ENCODE results near the gene SPPL2C.

Gene SPPL2C

DNA sequence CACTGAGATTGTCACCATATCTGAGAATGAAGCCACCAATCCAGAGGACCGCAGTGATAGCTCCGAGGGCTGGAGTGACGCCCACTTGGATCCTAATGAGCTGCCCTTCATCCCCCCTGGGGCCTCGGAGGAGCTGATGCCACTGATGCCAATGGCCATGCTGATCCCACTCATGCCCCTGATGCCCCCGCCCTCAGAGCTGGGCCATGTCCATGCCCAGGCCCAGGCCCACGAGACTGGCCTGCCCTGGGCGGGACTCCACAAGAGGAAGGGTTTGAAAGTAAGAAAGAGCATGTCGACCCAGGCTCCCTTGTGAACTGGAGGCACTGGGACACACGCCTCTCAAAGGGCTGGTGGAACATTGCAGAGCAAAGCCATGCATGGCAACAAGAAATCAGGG is 2.0 kb downstream of the SPPL2C start:
- DNase-seq (ENCODE audit: extremely low read depth, low read depth) = no peak
- TF ChIP-seq, protein P1, sequence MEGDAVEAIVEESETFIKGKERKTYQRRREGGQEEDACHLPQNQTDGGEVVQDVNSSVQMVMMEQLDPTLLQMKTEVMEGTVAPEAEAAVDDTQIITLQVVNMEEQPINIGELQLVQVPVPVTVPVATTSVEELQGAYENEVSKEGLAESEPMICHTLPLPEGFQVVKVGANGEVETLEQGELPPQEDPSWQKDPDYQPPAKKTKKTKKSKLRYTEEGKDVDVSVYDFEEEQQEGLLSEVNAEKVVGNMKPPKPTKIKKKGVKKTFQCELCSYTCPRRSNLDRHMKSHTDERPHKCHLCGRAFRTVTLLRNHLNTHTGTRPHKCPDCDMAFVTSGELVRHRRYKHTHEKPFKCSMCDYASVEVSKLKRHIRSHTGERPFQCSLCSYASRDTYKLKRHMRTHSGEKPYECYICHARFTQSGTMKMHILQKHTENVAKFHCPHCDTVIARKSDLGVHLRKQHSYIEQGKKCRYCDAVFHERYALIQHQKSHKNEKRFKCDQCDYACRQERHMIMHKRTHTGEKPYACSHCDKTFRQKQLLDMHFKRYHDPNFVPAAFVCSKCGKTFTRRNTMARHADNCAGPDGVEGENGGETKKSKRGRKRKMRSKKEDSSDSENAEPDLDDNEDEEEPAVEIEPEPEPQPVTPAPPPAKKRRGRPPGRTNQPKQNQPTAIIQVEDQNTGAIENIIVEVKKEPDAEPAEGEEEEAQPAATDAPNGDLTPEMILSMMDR (IDR thresholded peaks at IDR 0.05; ENCODE audit: low read depth, low read length) = no peak

DNA sequence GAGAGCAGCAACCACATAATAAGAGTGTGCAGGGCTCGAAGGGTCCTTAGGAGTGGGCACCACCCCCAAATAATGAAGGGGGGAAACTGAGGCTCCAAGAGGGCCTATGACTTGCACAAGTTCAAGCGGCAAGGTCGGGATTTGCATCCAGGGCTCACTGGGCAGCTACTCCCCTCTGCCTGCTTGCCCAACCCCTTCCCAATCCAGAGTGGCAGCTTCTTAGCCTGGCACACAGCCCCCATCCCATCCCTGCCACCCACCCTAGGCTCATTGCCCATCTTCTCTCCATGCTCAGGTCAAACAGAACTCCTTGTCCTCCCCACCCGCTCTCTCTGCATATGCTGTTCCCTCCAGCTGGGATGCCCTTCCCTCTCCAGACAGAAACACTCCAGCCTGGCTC is 2.4 kb downstream of the SPPL2C start:
- TF ChIP-seq, protein P1 (IDR thresholded peaks at IDR 0.05; ENCODE audit: low read depth, low read length) = no peak
- no peak for DNase-seq (ENCODE audit: extremely low read depth, low read depth)

DNA sequence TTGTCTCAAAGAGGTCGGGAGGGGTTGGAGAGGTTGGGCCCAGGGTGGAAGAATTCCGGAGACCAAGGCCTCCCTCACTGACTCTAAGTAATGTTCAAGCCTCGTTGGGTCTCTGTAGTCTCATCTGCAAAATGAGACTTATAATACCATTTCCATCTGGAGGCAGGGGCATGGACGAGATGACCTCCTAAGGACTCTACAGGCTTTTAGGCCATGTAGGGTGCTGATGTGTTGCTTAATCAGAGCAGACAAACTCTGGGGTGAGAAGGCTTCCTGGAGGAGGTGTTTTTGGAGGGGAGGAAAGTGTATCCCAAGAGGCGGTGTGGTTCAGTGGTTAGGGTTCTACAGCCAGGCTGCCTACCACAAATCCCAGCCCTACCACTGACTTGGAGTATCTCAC is 3.1 kb downstream of the SPPL2C start:
- DNase-seq (ENCODE audit: extremely low read depth, low read depth) = no peak
- TF ChIP-seq, protein P1 (IDR thresholded peaks at IDR 0.05; ENCODE audit: low read depth, low read length) = no peak

DNA sequence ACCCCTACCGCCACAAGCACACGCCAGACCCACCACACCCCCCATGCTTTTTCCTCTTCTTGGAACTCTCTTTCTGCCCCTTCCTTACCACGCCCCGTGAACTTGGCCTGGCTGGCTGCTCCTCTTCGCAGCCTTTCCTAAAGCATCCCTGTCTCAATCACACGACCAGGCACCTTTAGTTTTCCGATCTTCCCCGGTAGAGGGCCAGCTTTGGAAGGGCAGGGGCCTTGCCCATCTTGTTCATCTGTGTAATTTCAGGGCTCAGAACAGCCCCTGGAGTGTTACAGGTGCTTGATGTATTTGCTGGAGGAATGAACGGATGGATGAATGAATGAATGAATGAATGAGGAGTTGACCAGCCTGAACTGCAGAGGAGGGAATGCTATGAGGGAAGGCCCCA is 3.7 kb downstream of the SPPL2C start:
- TF ChIP-seq, protein P1 (IDR thresholded peaks at IDR 0.05; ENCODE audit: low read depth, low read length) = no peak
- DNase-seq (ENCODE audit: extremely low read depth, low read depth) = no peak

DNA sequence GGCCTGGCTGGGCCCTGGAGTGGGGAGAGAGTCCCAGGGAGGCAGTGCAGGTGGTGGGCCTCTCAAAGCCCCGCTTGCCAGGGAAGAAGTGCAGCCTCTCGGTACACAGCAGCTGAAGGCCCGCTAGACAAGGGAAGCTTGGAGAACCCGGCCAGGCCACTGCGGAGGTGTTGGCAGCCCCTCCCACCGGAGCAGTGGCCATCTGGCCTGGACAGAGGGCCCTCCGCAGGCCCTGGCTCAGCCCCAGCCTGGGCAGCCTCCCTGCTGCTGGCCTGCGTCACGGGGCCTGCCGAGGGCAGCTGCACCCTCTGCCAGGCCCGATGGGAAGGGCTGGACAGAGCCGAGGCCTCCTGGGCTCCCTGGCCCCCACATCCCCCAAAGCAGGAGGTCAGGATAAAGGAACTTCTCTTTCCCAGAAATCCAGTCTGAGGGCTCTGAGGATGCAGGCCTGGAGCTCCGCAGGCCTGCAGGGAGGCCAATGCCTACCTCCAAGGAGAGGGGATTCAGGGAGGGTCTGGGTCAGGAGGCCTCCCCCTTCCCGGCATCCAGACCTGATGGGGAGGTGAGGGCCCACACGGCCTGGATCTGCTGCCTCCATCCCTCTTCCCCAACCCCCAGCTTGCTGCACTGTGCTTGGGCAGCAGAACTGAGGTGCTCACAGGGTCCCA is 4.3 kb downstream of the SPPL2C start:
- no peak for DNase-seq (ENCODE audit: extremely low read depth, low read depth)
- TF ChIP-seq, protein P1 (IDR thresholded peaks at IDR 0.05; ENCODE audit: low read depth, low read length) = no peak

DNA sequence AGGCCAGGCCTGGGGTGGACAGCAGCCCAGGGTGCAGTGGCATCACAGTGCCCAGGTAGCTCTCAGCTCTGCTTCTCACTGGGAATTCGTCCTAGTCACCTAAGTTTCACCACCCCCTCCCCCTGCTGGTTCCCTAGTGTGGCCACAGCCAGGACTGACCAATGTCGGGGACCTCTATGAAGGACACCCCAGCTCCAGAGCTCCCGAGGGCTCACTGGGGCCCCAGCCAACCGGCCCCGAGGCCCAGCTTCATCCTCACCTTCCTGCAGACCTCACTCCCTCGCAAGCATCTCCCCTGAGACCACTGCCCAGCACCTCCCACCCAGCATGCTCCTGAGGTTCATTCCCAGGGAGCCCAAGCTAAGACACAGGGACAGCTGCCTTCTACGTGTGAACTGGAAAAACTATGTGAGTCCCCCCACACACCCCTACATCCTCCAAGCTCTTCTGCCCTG is 4.9 kb downstream of the SPPL2C start:
- TF ChIP-seq, protein P1 (IDR thresholded peaks at IDR 0.05; ENCODE audit: low read depth, low read length) = no peak
- DNase-seq (ENCODE audit: extremely low read depth, low read depth) = no peak

DNA sequence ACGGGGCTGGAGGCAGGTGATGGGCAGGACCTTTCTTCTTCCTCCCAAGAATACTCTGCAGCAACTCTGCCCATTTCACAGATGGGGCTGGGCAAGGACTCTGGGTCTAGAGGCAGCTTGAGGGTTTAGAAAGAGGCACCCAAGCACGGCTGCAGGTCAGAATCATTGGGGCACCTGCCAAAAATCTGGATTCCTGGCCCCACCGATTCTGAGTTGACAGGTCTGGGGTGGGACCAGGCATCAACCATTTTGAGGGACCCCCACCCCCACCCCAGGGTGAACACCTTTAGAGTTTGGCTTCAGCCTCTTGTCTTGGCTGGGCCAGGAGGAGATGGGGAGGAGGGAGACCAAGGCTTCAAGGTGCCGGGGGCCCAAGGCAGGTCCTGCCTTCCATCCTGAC is 5.3 kb downstream of the SPPL2C start:
- no peak for DNase-seq (ENCODE audit: extremely low read depth, low read depth)
- TF ChIP-seq, protein P1 (IDR thresholded peaks at IDR 0.05; ENCODE audit: low read depth, low read length) = no peak

Measured in AG09319 (cell line).